Measurements from ENCODE around the gene NELFB. TPM values are rescaled to one million over a fixed set of nuclear protein-coding genes. Genes with fewer than 3 reads are reported as not detected.

NELFB gene
- total RNA-seq, 2 donors from 2014 or later: 37.2 to 40.6 TPM

DNA sequence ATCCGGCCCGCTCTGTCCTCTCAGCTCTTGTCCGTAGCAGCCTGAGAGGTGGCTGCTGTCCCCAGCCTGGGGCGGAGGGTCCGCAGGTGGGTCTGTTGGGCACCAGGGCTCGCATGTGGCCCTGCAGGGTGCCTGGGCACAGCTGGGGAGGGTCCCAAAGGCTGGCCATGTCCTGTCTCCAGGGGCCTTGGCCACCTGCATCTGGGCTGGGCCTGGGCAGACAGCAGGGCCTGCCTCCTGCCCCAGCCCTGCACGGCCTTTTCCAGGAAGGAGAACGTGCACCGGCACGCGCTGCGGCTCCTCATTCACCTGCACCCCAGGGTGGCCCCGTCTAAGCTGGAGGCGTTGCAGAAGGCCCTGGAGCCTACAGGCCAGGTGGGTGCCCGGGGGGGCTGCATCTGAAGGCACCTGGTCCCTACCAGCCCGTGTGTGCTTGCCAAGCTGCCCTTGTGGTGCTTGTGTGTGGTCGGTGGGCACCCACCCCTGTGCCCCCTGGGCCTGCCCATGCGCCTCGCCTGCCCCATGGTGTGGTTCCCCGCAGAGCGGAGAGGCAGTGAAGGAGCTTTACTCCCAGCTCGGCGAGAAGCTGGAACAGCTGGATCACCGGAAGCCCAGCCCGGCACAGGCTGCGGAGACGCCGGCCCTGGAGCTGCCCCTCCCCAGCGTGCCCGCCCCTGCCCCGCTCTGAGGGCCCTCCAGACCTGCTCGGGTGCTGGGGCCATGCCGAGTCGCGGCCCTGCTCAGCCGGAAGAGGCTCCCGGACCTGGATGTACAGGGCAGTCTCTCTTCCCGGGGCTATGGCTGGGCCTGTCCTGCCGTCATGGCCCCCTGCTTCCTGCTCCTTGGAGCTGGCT lies 17.3 kb downstream of the NELFB start:
- Histone ChIP-seq H3K27me3 (replicated peaks; ENCODE audit: insufficient read depth) (no peaks in the 10 kb centered on the region), H3K4me1 (ENCODE audit: control insufficient read depth in 1 of 2, low read depth in 2 of 2) (peaks cover 31 to 56% of the 10 kb centered on the region in 2 donors), H3K36me3 (peaks cover 23% of the 10 kb centered on the region), H3K27ac (peak overlapping the region in 1 of 2 donors; percentile 61), H3K9me3 (no peaks in the 10 kb centered on the region), H3K4me3 (no peak overlapping the region)
- ATAC-seq (ENCODE audit: insufficient number of reproducible peaks, low FRiP score, low read depth) (no peak), DNase-seq (ENCODE audit: low spot score) (no peak)
- TF ChIP-seq, protein P1, sequence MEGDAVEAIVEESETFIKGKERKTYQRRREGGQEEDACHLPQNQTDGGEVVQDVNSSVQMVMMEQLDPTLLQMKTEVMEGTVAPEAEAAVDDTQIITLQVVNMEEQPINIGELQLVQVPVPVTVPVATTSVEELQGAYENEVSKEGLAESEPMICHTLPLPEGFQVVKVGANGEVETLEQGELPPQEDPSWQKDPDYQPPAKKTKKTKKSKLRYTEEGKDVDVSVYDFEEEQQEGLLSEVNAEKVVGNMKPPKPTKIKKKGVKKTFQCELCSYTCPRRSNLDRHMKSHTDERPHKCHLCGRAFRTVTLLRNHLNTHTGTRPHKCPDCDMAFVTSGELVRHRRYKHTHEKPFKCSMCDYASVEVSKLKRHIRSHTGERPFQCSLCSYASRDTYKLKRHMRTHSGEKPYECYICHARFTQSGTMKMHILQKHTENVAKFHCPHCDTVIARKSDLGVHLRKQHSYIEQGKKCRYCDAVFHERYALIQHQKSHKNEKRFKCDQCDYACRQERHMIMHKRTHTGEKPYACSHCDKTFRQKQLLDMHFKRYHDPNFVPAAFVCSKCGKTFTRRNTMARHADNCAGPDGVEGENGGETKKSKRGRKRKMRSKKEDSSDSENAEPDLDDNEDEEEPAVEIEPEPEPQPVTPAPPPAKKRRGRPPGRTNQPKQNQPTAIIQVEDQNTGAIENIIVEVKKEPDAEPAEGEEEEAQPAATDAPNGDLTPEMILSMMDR (IDR thresholded peaks at IDR 0.05): no peak

DNA sequence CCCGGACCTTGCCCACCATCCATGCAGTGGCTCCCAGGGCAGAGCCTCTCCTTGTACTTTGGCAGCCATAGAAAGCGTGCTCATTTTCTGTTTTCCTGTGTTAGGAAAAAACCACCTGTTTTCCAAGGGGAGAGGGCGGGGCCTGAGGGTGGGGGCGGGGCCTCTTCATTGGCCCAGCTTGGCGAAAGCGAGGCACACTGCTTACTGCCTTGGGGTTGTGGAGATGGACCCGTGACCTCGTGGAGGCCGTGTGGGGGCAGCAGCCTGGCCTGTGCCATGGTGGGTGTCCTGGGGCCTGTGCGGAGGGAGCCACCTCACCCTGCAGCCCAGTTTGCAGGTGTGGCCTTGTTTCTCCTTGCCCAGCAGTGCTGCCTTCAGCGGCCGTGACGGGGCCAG lies 18.0 kb downstream of the NELFB start:
- no peak for DNase-seq (ENCODE audit: low spot score)
- Histone ChIP-seq H3K9me3 (no peaks in the 10 kb centered on the region), H3K27ac (no peak overlapping the region), H3K27me3 (replicated peaks; ENCODE audit: insufficient read depth) (no peaks in the 10 kb centered on the region), H3K36me3 (peaks cover 23% of the 10 kb centered on the region), H3K4me3 (no peak overlapping the region), H3K4me1 (ENCODE audit: control insufficient read depth in 1 of 2, low read depth in 2 of 2) (peaks cover 31 to 57% of the 10 kb centered on the region in 2 donors)
- TF ChIP-seq, protein P1 (IDR thresholded peaks at IDR 0.05): no peak
- no peak for ATAC-seq (ENCODE audit: insufficient number of reproducible peaks, low FRiP score, low read depth)

DNA sequence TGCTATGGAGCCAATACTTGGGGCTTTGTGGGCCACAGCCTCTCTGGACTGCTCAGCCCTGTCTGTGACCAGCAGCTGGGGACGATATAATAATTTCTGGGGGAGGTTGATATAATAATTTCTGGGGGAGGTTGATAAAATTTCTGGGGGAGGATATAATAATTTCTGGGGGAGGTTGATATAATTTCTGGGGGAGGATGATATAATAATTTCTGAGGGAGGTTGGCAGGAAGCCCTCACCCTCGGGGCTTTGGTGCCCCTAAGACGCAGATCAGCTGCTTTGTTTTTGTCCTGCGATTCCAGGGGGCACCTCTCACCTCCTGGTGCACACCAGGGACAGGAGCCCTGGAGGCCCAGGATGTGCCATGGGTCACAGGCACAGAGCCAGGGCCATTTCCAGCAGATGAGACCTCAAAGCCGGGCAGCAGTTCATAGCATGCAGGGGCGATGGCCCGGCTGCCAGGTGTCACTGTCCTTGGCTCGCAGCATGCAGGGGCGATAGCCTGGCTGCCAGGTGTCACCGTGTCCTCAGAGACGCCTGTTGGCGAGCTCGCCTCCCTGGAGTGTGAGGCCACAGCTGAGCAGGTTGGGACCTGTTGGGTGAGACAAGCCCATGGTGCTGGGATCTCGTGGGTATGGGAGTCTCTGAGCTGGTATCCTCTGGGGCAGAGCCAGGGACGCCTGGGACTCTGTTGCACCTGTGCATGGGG lies 18.6 kb downstream of the NELFB start:
- Histone ChIP-seq H3K4me1 (ENCODE audit: control insufficient read depth in 1 of 2, low read depth in 2 of 2) (peaks cover 30 to 50% of the 10 kb centered on the region in 2 donors), H3K27ac (no peak overlapping the region), H3K4me3 (no peak overlapping the region), H3K36me3 (peaks cover 23% of the 10 kb centered on the region), H3K9me3 (no peaks in the 10 kb centered on the region), H3K27me3 (replicated peaks; ENCODE audit: insufficient read depth) (no peaks in the 10 kb centered on the region)
- TF ChIP-seq, protein P1 (IDR thresholded peaks at IDR 0.05): no peak
- ATAC-seq (ENCODE audit: insufficient number of reproducible peaks, low FRiP score, low read depth): no peak
- DNase-seq (ENCODE audit: low spot score): no peak

DNA sequence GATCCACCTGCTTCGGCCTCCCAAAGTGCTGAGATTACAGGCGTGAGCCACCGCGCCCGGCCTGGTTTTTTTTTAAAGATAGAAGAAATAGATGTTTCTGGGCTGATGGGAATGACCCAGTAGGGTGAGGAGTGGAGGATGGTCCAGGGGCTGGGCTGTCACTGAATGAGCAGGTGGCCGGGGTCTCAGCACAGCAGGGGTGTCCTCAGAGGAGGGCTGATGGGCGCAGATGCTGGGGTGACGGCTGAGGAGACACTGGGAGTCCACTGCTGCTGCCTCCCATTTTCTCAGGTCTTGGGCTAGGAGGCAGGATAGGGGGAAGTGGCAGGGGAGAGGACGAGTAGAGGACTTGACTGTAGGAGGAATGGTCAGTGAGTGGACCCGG lies 20.1 kb downstream of the NELFB start:
- Histone ChIP-seq H3K4me1 (ENCODE audit: control insufficient read depth in 1 of 2, low read depth in 2 of 2) (peaks cover 18 to 36% of the 10 kb centered on the region in 2 donors), H3K9me3 (no peaks in the 10 kb centered on the region), H3K4me3 (no peak overlapping the region), H3K36me3 (peaks cover 23% of the 10 kb centered on the region), H3K27me3 (replicated peaks; ENCODE audit: insufficient read depth) (no peaks in the 10 kb centered on the region), H3K27ac (no peak overlapping the region)
- TF ChIP-seq, protein P1 (IDR thresholded peaks at IDR 0.05): no peak
- no peak for ATAC-seq (ENCODE audit: insufficient number of reproducible peaks, low FRiP score, low read depth)
- no peak for DNase-seq (ENCODE audit: low spot score)
